Measurements from ENCODE around the gene SORBS2.

- no peak for TF ChIP-seq CTCF (IDR thresholded peaks at IDR 0.05)
- TF ChIP-seq ZFX (IDR thresholded peaks at IDR 0.05; ENCODE audit: borderline replicate concordance): no peak
Observed at GRCh38 chr4:185657183-185657582, 154.8 kb downstream of the SORBS2 start.
